GM06990 (cell line): ENCODE measurements around the gene RPL37.

Experiments used
- DNase-seq: peaks from one replicate; pipeline ENCODE4 v3.0.0-alpha.2; 2011; ENCODE audit not compliant: insufficient read length; ENCODE audit errors: extremely low read depth
- H3K27me3 ChIP-seq: replicated peaks from 2 replicates; pipeline ENCODE4 v1.6.0; 2011; ENCODE audit warnings: low read length; ENCODE audit not compliant: control insufficient read depth, insufficient read depth
- H3K36me3 ChIP-seq: 2 replicates; pipeline ENCODE4 v1.5.1; 2011; ENCODE audit warnings: low read length; ENCODE audit not compliant: control insufficient read depth, insufficient read depth
- H3K4me3 ChIP-seq: replicated peaks from 2 replicates; pipeline ENCODE4 v1.5.1; 2011; ENCODE audit warnings: low read depth, mild to moderate bottlenecking, control low read depth, low read length
- TF ChIP-seq, protein P1 (sequence below): IDR thresholded peaks from 2 replicates; pipeline ENCODE4 v1.5.1; 2011; ENCODE audit warnings: low read length, control low read depth, mild to moderate bottlenecking, inconsistent platforms; ENCODE audit not compliant: insufficient read depth, poor library complexity, severe bottlenecking

The RPL37 gene

DNA sequence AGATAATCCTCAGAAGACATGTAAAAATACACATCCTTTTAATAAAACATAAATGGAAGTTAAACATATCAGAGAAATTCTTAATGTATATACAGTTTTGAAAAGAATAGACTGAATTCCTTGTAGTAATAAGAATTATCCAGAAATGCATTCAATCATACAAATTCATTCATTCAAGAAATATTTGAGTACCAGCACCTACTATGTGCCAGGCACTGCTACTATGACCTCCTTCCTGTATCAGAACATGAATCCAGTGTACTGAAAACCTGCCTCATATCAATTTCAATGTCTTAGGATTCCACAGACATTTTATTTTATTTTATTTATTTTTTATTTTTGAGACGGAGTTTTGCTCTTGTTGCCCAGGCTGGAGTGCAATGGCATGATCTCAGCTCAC, 50.1 kb downstream of the RPL37 start:
- no peak for DNase-seq
- TF ChIP-seq, protein P1, sequence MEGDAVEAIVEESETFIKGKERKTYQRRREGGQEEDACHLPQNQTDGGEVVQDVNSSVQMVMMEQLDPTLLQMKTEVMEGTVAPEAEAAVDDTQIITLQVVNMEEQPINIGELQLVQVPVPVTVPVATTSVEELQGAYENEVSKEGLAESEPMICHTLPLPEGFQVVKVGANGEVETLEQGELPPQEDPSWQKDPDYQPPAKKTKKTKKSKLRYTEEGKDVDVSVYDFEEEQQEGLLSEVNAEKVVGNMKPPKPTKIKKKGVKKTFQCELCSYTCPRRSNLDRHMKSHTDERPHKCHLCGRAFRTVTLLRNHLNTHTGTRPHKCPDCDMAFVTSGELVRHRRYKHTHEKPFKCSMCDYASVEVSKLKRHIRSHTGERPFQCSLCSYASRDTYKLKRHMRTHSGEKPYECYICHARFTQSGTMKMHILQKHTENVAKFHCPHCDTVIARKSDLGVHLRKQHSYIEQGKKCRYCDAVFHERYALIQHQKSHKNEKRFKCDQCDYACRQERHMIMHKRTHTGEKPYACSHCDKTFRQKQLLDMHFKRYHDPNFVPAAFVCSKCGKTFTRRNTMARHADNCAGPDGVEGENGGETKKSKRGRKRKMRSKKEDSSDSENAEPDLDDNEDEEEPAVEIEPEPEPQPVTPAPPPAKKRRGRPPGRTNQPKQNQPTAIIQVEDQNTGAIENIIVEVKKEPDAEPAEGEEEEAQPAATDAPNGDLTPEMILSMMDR = no peak
- Histone ChIP-seq H3K4me3 (no peak overlapping the region), H3K36me3 (no peaks in the 10 kb centered on the region; the same call in 1 of the 2 replicates), H3K27me3 (no peaks in the 10 kb centered on the region)

DNA sequence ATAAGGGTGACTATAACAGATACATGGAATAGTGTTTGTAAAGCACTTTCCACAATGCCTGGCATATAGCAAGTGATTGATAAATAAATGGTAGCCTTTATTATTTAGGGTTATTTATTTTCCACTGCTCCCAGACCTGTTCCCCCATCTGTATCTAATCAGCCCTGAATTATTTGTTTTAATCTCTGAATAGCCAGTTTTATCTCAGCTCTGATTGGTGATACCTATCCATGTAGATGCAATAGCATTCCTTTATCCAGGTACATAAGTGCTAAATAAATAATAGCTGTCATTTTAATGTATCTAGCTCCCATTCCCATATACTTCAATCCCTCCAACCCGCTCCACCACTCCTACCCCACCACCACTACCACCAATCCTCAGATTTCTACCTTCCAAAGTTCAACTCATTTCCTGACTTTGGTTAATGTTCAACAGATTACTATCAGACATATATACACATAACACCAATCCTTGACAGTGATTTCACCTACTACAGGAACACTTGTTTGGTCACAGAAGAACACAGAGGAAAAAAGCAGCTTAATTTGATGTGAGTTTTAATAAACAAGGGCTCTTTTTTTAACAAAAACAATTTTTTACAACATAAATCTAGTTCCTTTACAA, 50.9 kb downstream of the RPL37 start:
- no peak overlapping the region for H3K4me3 ChIP-seq
- DNase-seq = no peak
- no peaks in the 10 kb centered on the region; the same call in 1 of the 2 replicates for H3K36me3 ChIP-seq
- no peaks in the 10 kb centered on the region for H3K27me3 ChIP-seq
- TF ChIP-seq, protein P1 = no peak

DNA sequence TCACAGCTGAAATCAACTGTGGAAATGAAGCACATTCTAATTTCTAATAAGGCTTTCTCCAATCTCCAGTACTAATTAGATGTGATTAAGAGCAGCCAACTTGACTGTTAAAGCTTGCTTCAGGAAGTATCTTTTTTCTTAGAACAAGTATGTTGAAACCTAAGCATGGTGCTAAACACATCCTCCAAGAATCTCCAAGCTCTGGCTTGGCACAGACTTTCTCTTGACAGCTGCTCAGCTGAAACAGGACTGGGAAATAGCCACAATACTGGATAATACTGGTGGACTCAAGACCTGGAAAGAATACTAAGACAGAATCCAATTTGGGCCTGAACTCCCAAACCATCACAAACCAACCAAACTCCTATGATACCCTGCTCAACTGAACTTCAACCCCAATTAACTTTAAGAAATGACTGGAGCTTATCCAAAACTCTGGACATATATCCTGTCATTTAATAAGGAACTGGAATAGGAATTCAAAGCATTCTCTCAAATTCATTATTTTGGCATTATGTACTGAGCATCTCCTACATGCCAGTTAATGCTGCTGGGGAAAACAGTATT, 53.1 kb downstream of the RPL37 start:
- DNase-seq = no peak
- Histone ChIP-seq H3K27me3 (no peaks in the 10 kb centered on the region), H3K36me3 (no peaks in the 10 kb centered on the region; the same call in 1 of the 2 replicates), H3K4me3 (no peak overlapping the region)
- TF ChIP-seq, protein P1 = no peak

DNA sequence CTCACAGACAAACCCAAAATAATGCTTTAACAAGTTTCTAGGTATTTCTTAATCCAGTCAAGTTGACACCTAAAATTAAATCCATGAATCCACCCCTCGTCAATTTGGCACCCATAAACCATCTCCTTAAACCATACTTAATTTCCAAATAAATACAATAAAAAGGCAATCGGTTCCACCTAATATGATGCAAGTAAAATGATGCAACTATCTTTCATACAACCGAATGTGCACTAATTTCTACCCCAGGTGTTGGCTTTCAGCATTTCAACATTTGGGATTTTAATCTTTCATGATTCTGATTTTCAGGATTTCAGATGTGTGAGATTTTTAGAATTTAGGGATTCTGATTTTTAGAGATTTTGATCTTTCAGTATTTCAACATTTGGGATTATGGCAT, 54.2 kb downstream of the RPL37 start:
- H3K27me3 ChIP-seq = no peaks in the 10 kb centered on the region
- DNase-seq = no peak
- H3K36me3 ChIP-seq = no peaks in the 10 kb centered on the region; the same call in 1 of the 2 replicates
- TF ChIP-seq, protein P1 = no peak
- no peak overlapping the region for H3K4me3 ChIP-seq

DNA sequence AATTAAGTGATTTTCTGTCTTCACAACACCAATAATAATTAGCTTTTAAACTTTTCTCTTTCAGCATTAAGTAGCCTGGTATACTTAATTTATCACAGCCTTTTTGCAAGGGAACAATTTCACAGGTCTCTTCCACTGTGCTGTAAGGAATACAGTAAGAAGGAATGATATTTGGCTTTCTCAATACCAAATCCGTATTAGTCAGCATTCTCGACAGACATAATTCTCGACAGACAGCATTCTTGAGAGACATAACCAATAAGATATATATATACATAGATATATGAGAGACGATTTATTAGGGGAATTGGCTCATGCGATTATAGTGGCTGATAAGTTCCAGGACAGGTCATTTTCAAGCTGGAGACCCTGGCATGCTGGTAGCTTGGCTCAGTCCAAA, 54.8 kb downstream of the RPL37 start:
- Histone ChIP-seq H3K27me3 (no peaks in the 10 kb centered on the region), H3K4me3 (no peak overlapping the region), H3K36me3 (no peaks in the 10 kb centered on the region; the same call in 1 of the 2 replicates)
- no peak for DNase-seq
- TF ChIP-seq, protein P1 = no peak
